H1 (cell line): ENCODE measurements around the gene GRAMD1B. TPM values are rescaled to one million over a fixed set of nuclear protein-coding genes. Genes with fewer than 3 reads are reported as not detected.

Source experiments
- CTCF ChIA-PET: fragments of 300-600 bp; sonication (Branson Sonifier 250); formaldehyde crosslinking; loops from one replicate; lab custom pipeline; 2021; ENCODE audit not compliant: partially characterized antibody; lab: Charles Lee
- POLR2A ChIA-PET: fragments of 300-600 bp; sonication (Branson Sonifier 250); formaldehyde crosslinking; loops from one replicate; lab custom pipeline; 2021; ENCODE audit warnings: inconsistent platforms; ENCODE audit not compliant: partially characterized antibody; lab: Charles Lee
- DNase-seq, 2 experiments: peaks; one replicate each; pipeline versions ENCODE4 v3.0.0 to v3.0.0-alpha.2; 2010 to 2022; ENCODE audit warnings: low spot score in 2 of 2, low read depth in 1 of 2, mixed read lengths in 1 of 2
- FAIRE-seq: peaks from 2 replicates; lab custom pipeline; 2011; peaks lifted over from hg19 to GRCh38; lab: Jason Lieb, UNC
- H2AFZ ChIP-seq: 2 replicates; pipeline ENCODE4 v1.8.1; 2012; ENCODE audit warnings: low read length, inconsistent platforms
- H2AK5ac ChIP-seq: 2 replicates; pipeline ENCODE4 v1.6.1; 2013; ENCODE audit warnings: low read depth, low read length
- H2BK120ac ChIP-seq: replicated peaks from 2 replicates; pipeline ENCODE3; 2013; ENCODE audit warnings: low read depth, low read length, inconsistent platforms
- H2BK12ac ChIP-seq: 2 replicates; pipeline ENCODE4 v1.6.1; 2013; ENCODE audit warnings: low read depth, low read length
- H2BK15ac ChIP-seq: 2 replicates; pipeline ENCODE4 v1.6.1; 2013; ENCODE audit warnings: low read length
- H2BK20ac ChIP-seq: 2 replicates; pipeline ENCODE4 v1.6.1; 2013; ENCODE audit warnings: low read length
- H2BK5ac ChIP-seq: 2 replicates; pipeline ENCODE4 v1.6.1; 2013; ENCODE audit warnings: low read depth, low read length
- H3K14ac ChIP-seq: 2 replicates; pipeline ENCODE4 v1.6.1; 2013; ENCODE audit warnings: inconsistent platforms; ENCODE audit not compliant: insufficient read length
- H3K18ac ChIP-seq: 2 replicates; pipeline ENCODE4 v1.6.1; 2013; ENCODE audit warnings: low read length; ENCODE audit errors: extremely low read depth
- H3K23ac ChIP-seq: 2 replicates; pipeline ENCODE4 v1.6.1; 2013; ENCODE audit warnings: inconsistent platforms; ENCODE audit not compliant: insufficient read length
- H3K23me2 ChIP-seq: 2 replicates; pipeline ENCODE4 v1.6.1; 2013; ENCODE audit warnings: low read depth, low read length
- H3K27ac ChIP-seq: 2 replicates; pipeline ENCODE4 v1.6.1; 2011; ENCODE audit warnings: low read depth, low read length, inconsistent platforms
- H3K27me3 ChIP-seq, 4 experiments: replicated peaks in 1 of 4; 1 replicate in 1 of 4; 2 replicates in 3 of 4; pipeline versions ENCODE4 v1.6.1 to v1.8.1; 2011 to 2013; ENCODE audit warnings: low read length in 3 of 4, mild to moderate bottlenecking in 3 of 4, inconsistent platforms in 2 of 4, mixed read lengths in 2 of 4, moderate library complexity in 1 of 4; ENCODE audit not compliant: control insufficient read depth in 3 of 4, insufficient read depth in 3 of 4; ENCODE audit errors: extremely low read depth in 1 of 4
- H3K36me3 ChIP-seq, 4 experiments: 2 replicates each; pipeline versions ENCODE4 v1.6.1 to v1.8.1; 2011 to 2013; ENCODE audit warnings: mild to moderate bottlenecking in 4 of 4, low read length in 3 of 4, moderate library complexity in 2 of 4, control low read depth in 1 of 4, inconsistent platforms in 1 of 4; ENCODE audit not compliant: insufficient read depth in 4 of 4, control insufficient read depth in 2 of 4
- H3K4ac ChIP-seq: replicated peaks from 2 replicates; pipeline ENCODE3; 2013; ENCODE audit warnings: low read length, low read depth, mixed read lengths, inconsistent platforms; ENCODE audit not compliant: insufficient read length
- H3K4me1 ChIP-seq, 4 experiments: replicated peaks in 1 of 4; 1 replicate in 1 of 4; 2 replicates in 3 of 4; pipeline versions ENCODE4 v1.6.1 to v1.8.1; 2011 to 2013; ENCODE audit warnings: low read length in 3 of 4, inconsistent platforms in 2 of 4, mixed read lengths in 1 of 4; ENCODE audit not compliant: insufficient read depth in 4 of 4, control insufficient read depth in 3 of 4
- H3K4me2 ChIP-seq, 2 experiments: 2 replicates each; pipeline versions ENCODE4 v1.6.1 to v1.8.1; 2011 to 2013; ENCODE audit warnings: low read depth in 2 of 2, low read length in 2 of 2, control low read depth in 1 of 2, inconsistent platforms in 1 of 2, mild to moderate bottlenecking in 1 of 2; ENCODE audit not compliant: insufficient read depth in 1 of 2
- H3K4me3 ChIP-seq, 4 experiments: fragments of 200-600, 300-600 bp in 1 of 4; sonication (generic), shearing (Covaris generic), sonication (Bioruptor Twin) in 1 of 4; 2 replicates each; pipeline versions ENCODE4 v1.5.1 to v1.8.1; 2011 to 2016; ENCODE audit warnings: low read length in 4 of 4, low read depth in 3 of 4, control low read depth in 2 of 4, inconsistent platforms in 2 of 4, mild to moderate bottlenecking in 2 of 4, mixed read lengths in 1 of 4, moderate library complexity in 1 of 4; ENCODE audit not compliant: insufficient read depth in 2 of 4; ENCODE audit errors: extremely low read depth in 1 of 4
- H3K56ac ChIP-seq: replicated peaks from 2 replicates; pipeline ENCODE3; 2013; ENCODE audit warnings: low read depth, mild to moderate bottlenecking, mixed read lengths, low read length, inconsistent platforms; ENCODE audit not compliant: insufficient read length
- H3K79me1 ChIP-seq: 2 replicates; pipeline ENCODE4 v1.6.1; 2013; ENCODE audit warnings: low read depth, low read length, control low read depth
- H3K79me2 ChIP-seq, 2 experiments: 2 replicates each; pipeline versions ENCODE4 v1.6.1 to v1.8.1; 2012 to 2013; ENCODE audit warnings: low read length in 2 of 2, mild to moderate bottlenecking in 2 of 2, inconsistent platforms in 1 of 2; ENCODE audit not compliant: insufficient read depth in 2 of 2, control insufficient read depth in 1 of 2
- H3K9ac ChIP-seq, 4 experiments: replicated peaks in 1 of 4; 1 replicate in 1 of 4; 2 replicates in 3 of 4; pipeline versions ENCODE4 v1.6.1 to v1.8.1; 2011 to 2013; ENCODE audit warnings: low read depth in 3 of 4, low read length in 3 of 4, control low read depth in 2 of 4, mild to moderate bottlenecking in 2 of 4, moderate library complexity in 2 of 4, inconsistent platforms in 1 of 4; ENCODE audit errors: extremely low read depth in 1 of 4
- H3K9me3 ChIP-seq, 2 experiments: 2 replicates each; pipeline versions ENCODE4 v1.6.1 to v1.8.1; 2012 to 2013; ENCODE audit warnings: mild to moderate bottlenecking in 2 of 2, moderate library complexity in 2 of 2, control low read depth in 1 of 2, inconsistent platforms in 1 of 2, low read depth in 1 of 2, low read length in 1 of 2, mixed read lengths in 1 of 2; ENCODE audit not compliant: insufficient read depth in 2 of 2
- H4K20me1 ChIP-seq, 2 experiments: replicated peaks in 1 of 2; 2 replicates each; pipeline versions ENCODE3 to v1.8.1; 2011 to 2013; ENCODE audit warnings: inconsistent platforms in 2 of 2, low read length in 2 of 2, mild to moderate bottlenecking in 1 of 2; ENCODE audit not compliant: insufficient read depth in 2 of 2, control insufficient read depth in 1 of 2
- H4K5ac ChIP-seq: 2 replicates; pipeline ENCODE4 v1.6.1; 2013; ENCODE audit warnings: low read length, low read depth, mixed read lengths, inconsistent platforms; ENCODE audit not compliant: insufficient read length
- H4K8ac ChIP-seq: 2 replicates; pipeline ENCODE4 v1.8.0; 2013; ENCODE audit warnings: mild to moderate bottlenecking, moderate library complexity, low read length, inconsistent platforms; ENCODE audit not compliant: insufficient read depth; ENCODE audit errors: extremely low read depth
- H4K91ac ChIP-seq: replicated peaks from 2 replicates; pipeline ENCODE3; 2013; ENCODE audit warnings: low read length, mixed read lengths, inconsistent platforms; ENCODE audit not compliant: insufficient read length
- BCL11A ChIP-seq, 2 experiments: IDR thresholded peaks; one replicate each; pipeline ENCODE4 v1.6.1; 2011; ENCODE audit warnings: low read depth in 2 of 2, low read length in 2 of 2, mild to moderate bottlenecking in 2 of 2
- CREB1 ChIP-seq: IDR thresholded peaks from 2 replicates; pipeline ENCODE4 v1.6.1; 2012; ENCODE audit warnings: inconsistent platforms
- GABPA ChIP-seq: IDR thresholded peaks from 2 replicates; pipeline ENCODE4 v1.6.1; 2011; ENCODE audit warnings: mild to moderate bottlenecking, low read length, moderate library complexity, borderline replicate concordance; ENCODE audit not compliant: insufficient read depth
- JUND ChIP-seq: IDR thresholded peaks from 2 replicates; pipeline ENCODE4 v1.6.1; 2011; ENCODE audit warnings: mild to moderate bottlenecking, improper control_type of control experiment, low read length
- KDM1A ChIP-seq: fragments of 200-600, 300-600 bp; sonication (generic); IDR thresholded peaks from 2 replicates; pipeline ENCODE4 v1.7.1; 2016; ENCODE audit warnings: mild to moderate bottlenecking, low read length, borderline replicate concordance
- KDM5A ChIP-seq: fragments of 200-600 bp; IDR thresholded peaks from 2 replicates; pipeline ENCODE4 v1.7.1; 2012; ENCODE audit warnings: mild to moderate bottlenecking, low read length, inconsistent platforms, mixed read lengths
- MAFK ChIP-seq: IDR thresholded peaks from 2 replicates; pipeline ENCODE4 v1.6.1; 2012; ENCODE audit warnings: low read depth, mild to moderate bottlenecking, improper control_type of control experiment, low read length
- PHF8 ChIP-seq: fragments of 200-600 bp; sonication (generic); conservative IDR thresholded peaks from 2 replicates; pipeline ENCODE4 v1.7.1; 2012; ENCODE audit warnings: low read depth, mild to moderate bottlenecking, inconsistent platforms, low read length, moderate library complexity
- SRF ChIP-seq: IDR thresholded peaks from 2 replicates; pipeline ENCODE4 v1.6.1; 2011; ENCODE audit warnings: mild to moderate bottlenecking, low read depth, low read length, moderate library complexity
- SUZ12 ChIP-seq: fragments of 200-600 bp; sonication (generic); IDR thresholded peaks from 2 replicates; pipeline ENCODE4 v1.6.1; 2012; ENCODE audit warnings: mild to moderate bottlenecking, inconsistent platforms, low read length, moderate library complexity, mixed read lengths
- TAF7 ChIP-seq: optimal IDR thresholded peaks from 2 replicates; pipeline ENCODE3; 2011; ENCODE audit warnings: low read depth, mild to moderate bottlenecking, inconsistent platforms, low read length, moderate library complexity, borderline replicate concordance
- YY1 ChIP-seq: IDR thresholded peaks from 2 replicates; pipeline ENCODE4 v1.6.1; 2011; ENCODE audit warnings: low read depth, mild to moderate bottlenecking, low read length
- WGBS, 2 experiments: shearing (Covaris generic) in 1 of 2; methylation state at CpG; one replicate each; pipeline versions ENCODE4 v1.1.6 to v1.1.7; 2013 to 2015; ENCODE audit warnings: low lambda C conversion rate in 2 of 2, mixed read lengths in 2 of 2, inconsistent platforms in 1 of 2, low coverage in 1 of 2, missing lambda C conversion rate in 1 of 2; ENCODE audit not compliant: insufficient replicate concordance in 2 of 2, insufficient coverage in 1 of 2, insufficient read length in 1 of 2; ENCODE audit errors: extremely low coverage in 1 of 2, missing lambda C conversion rate in 1 of 2; 5-methylcytosine and 5-hydroxymethylcytosine counted together
- polyA plus RNA-seq, 7 experiments: library from polyadenylated mRNA; depleted of rRNA in 3 of 7; stranded (reverse) in 5 of 7; unstranded in 2 of 7; fragments of >200 nt in 5 of 7; fragments of 200-250 nt in 2 of 7; gene quantifications; 1 replicate in 5 of 7; 2 replicates in 1 of 7; 4 replicates in 1 of 7; pipeline versions ENCODE4 v1.2.1 to v1.2.3, GENCODE V29; 2011 to 2013; ENCODE audit warnings: missing spikeins in 2 of 7, mixed read lengths in 2 of 7
- total RNA-seq: library from RNA; stranded (reverse); fragmentation: NEBNext Ultra II Directional; extraction: Animal tissue kit (Norgen Biotek cat#: 25700); gene quantifications from 2 replicates; pipeline ENCODE4 v1.2.1, GENCODE V29; 2021

GRAMD1B gene
- total and polyA plus RNA-seq, 2 of the 8 experiments (the other 6 are each of a cell fraction or from before 2014, with no cell fraction given): 10.1 to 21.2 TPM

GRCh38 chr11:123603666-123604065 lies 173.6 kb downstream of the GRAMD1B start:
- no peak overlapping the region for H4K5ac ChIP-seq
- H3K9me3 ChIP-seq: no peaks in the 10 kb centered on the region
- no peaks in the 10 kb centered on the region for H4K20me1 ChIP-seq
- no peaks in the 10 kb centered on the region for H3K79me1 ChIP-seq
- no peak overlapping the region for H2BK20ac ChIP-seq
- H3K4ac ChIP-seq: no peak overlapping the region
- H3K23ac ChIP-seq: no peak overlapping the region
- H2BK120ac ChIP-seq: no peak overlapping the region
- ChIA-PET POLR2A (no interaction called here), CTCF (interaction anchor here (1.0 to 1.9 kb wide), 4 partner anchors 13 to 107 kb away, joined by 3 to 6 read pairs (median 4); no protein-coding TSS in a partner anchor)
- no peak overlapping the region for H2BK15ac ChIP-seq
- H2BK5ac ChIP-seq: no peak overlapping the region
- H2BK12ac ChIP-seq: no peak overlapping the region
- no peak overlapping the region for H3K4me2 ChIP-seq
- no peak overlapping the region for H3K14ac ChIP-seq
- no peak overlapping the region; the same call in 1 of the 2 replicates for H4K8ac ChIP-seq
- TF ChIP-seq TAF7 (no peak), PHF8 (no peak), SRF (no peak), GABPA (no peak), YY1 (no peak), MAFK (no peak), SUZ12 (no peak), CREB1 (no peak), JUND (no peak), BCL11A (IDR thresholded peaks at IDR 0.05; ENCODE audit: low read depth in 2 of 2, low read length in 2 of 2) (no peak), KDM5A (no peak), KDM1A (no peak)
- no peak for DNase-seq
- H3K79me2 ChIP-seq: no peaks in the 10 kb centered on the region
- H3K56ac ChIP-seq: no peak overlapping the region
- H3K36me3 ChIP-seq: peaks cover 6 to 26% (median 10%) of the 10 kb centered on the region in 4 experiments; a peak in 5 of 8 replicates
- H2AK5ac ChIP-seq: no peak overlapping the region
- 85 to 100% methylated on average over 1 to 4 of the region's 4 CpGs for WGBS, 2 experiments
- H4K91ac ChIP-seq: no peak overlapping the region
- FAIRE-seq: no peak
- no peak overlapping the region for H2AFZ ChIP-seq
- no peaks in the 10 kb centered on the region for H3K27me3 ChIP-seq
- no peaks in the 10 kb centered on the region; a peak in 1 of 7 replicates for H3K4me1 ChIP-seq
- no peak overlapping the region for H3K4me3 ChIP-seq
- no peak overlapping the region for H3K18ac ChIP-seq
- H3K23me2 ChIP-seq: no peaks in the 10 kb centered on the region
- no peak overlapping the region for H3K27ac ChIP-seq
- no peak overlapping the region for H3K9ac ChIP-seq
